BJ (cell line): ENCODE results near the gene CYTH3. TPM values are rescaled to one million over a fixed set of nuclear protein-coding genes. Genes with fewer than 3 reads are reported as not detected.
"Not testable (repeated sequence)": the region's sequence is repeated elsewhere in the genome, so short reads cannot be mapped to it uniquely, and the experiment has no call there.

Experiments used
- CTCF ChIA-PET: fragments of 350-600 bp; formaldehyde crosslinking; extraction: SDS; loops from one replicate; lab custom pipeline; 2021; ENCODE audit warnings: antibody characterized with exemption, inconsistent platforms; lab: Yijun Ruan, JAX
- POLR2A ChIA-PET: fragments of 300-600 bp; sonication (Branson Sonifier 250); formaldehyde crosslinking; extraction: SDS; loops from one replicate; lab custom pipeline; 2021; ENCODE audit warnings: antibody characterized with exemption; lab: Charles Lee
- DNase-seq: peaks from one replicate; pipeline ENCODE4 v3.0.0-alpha.2; 2011; ENCODE audit warnings: low read depth
- H3K27me3 ChIP-seq: 2 replicates; pipeline ENCODE4 v1.6.0; 2011; ENCODE audit warnings: low read length; ENCODE audit not compliant: control insufficient read depth, insufficient read depth
- H3K36me3 ChIP-seq: 2 replicates; pipeline ENCODE4 v1.5.1; 2011; ENCODE audit warnings: low read length; ENCODE audit not compliant: control insufficient read depth, insufficient read depth
- H3K4me3 ChIP-seq: 2 replicates; pipeline ENCODE4 v1.5.1; 2011; ENCODE audit warnings: low read depth, mild to moderate bottlenecking, control low read depth, low read length
- CTCF ChIP-seq: IDR thresholded peaks from 2 replicates; pipeline ENCODE4 v1.5.1; 2011; ENCODE audit warnings: low read depth, mild to moderate bottlenecking, control low read depth, inconsistent platforms, low read length, moderate library complexity; ENCODE audit not compliant: insufficient read depth
- polyA plus RNA-seq: library from polyadenylated mRNA; depleted of rRNA; stranded (reverse); fragments of >200 nt; gene quantifications from 2 replicates; pipeline ENCODE4 v1.2.3, GENCODE V29; 2011

CYTH3 gene
- polyA plus RNA-seq, 1 experiment: 45.5 TPM

GRCh38 chr7:6234384-6234783, 38.0 kb downstream of the CYTH3 start:
- no peak overlapping the region for H3K4me3 ChIP-seq
- POLR2A ChIA-PET: no interaction called here
- CTCF ChIA-PET: interaction anchor here (1.3 kb wide), 1 partner anchor 74 kb away, joined by 5 read pairs; no protein-coding TSS in a partner anchor
- DNase-seq: no peak
- H3K36me3 ChIP-seq: no peaks in the 10 kb centered on the region; the same call in 1 of the 2 replicates
- no peaks in the 10 kb centered on the region for H3K27me3 ChIP-seq
- TF ChIP-seq CTCF: no peak

GRCh38 chr7:6232534-6232933, 39.9 kb downstream of the CYTH3 start:
- ChIA-PET CTCF (no interaction called here), POLR2A (no interaction called here)
- Histone ChIP-seq H3K4me3 (no peak overlapping the region), H3K36me3 (no peaks in the 10 kb centered on the region; the same call in 1 of the 2 replicates), H3K27me3 (no peaks in the 10 kb centered on the region)
- no peak for TF ChIP-seq CTCF
- no peak for DNase-seq

GRCh38 chr7:6232116-6232515, 40.3 kb downstream of the CYTH3 start:
- POLR2A ChIA-PET: no interaction called here
- H3K27me3 ChIP-seq: no peaks in the 10 kb centered on the region
- TF ChIP-seq CTCF: no peak
- DNase-seq: no peak
- CTCF ChIA-PET: no interaction called here
- H3K4me3 ChIP-seq: no peak overlapping the region
- H3K36me3 ChIP-seq: no peaks in the 10 kb centered on the region; the same call in 1 of the 2 replicates

GRCh38 chr7:6231184-6231583, 41.2 kb downstream of the CYTH3 start:
- H3K27me3 ChIP-seq: no peaks in the 10 kb centered on the region
- CTCF ChIA-PET: no interaction called here
- H3K4me3 ChIP-seq: no peak overlapping the region
- H3K36me3 ChIP-seq: no peaks in the 10 kb centered on the region; the same call in 1 of the 2 replicates
- DNase-seq: no peak
- POLR2A ChIA-PET: no interaction called here
- TF ChIP-seq CTCF: no peak

GRCh38 chr7:6229284-6229683, 43.1 kb downstream of the CYTH3 start:
- H3K36me3 ChIP-seq, H3K4me3 ChIP-seq, POLR2A ChIA-PET, H3K27me3 ChIP-seq, DNase-seq: not testable (repeated sequence)
- CTCF ChIA-PET: interaction anchor here (0.6 kb wide), 1 partner anchor 113 kb away, joined by 3 read pairs; no protein-coding TSS in a partner anchor
